ENCODE measurements around the gene CDK13. TPM values are rescaled to one million over a fixed set of nuclear protein-coding genes. Genes with fewer than 3 reads are reported as not detected.
A peak's percentile ranks its signal among the peaks of the same experiment; 100 is the strongest.

The CDK13 gene
- total and polyA plus RNA-seq, 7 donors, result 10.9 to 25.5 (median 21.0) TPM

DNA sequence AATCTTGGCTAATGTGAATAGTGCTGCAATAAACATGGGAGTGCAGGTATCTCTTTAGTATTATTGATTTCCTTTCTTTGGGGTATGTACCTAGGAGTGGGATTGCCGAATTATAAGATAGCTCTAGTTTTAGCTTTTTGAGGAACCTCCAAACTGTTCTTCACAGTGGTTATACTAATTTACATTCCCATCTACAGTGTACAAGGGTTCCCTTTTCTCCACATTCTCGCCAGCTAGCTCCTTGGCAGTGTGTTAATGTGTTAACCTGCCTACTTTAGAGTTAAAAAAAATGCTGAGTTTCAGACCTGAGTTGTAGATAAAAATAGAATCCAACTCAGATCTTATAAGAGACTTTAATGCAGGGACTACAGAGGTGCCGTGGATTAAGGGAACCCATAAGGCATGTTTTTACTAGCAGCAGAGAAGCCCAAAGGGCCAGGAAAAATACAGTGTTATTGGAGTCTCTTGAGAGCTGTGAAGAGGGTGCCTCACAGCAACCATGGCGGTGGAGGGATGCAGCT lies 35.4 kb downstream of the CDK13 start:
- DNase-seq (no peak), ATAC-seq (peak in 2 of 4 donors; percentile 42 to 69)
- Histone ChIP-seq H3K27ac (peak overlapping the region; percentile 44), H3K9me3 (no peaks in the 10 kb centered on the region), H3K27me3 (ENCODE audit: insufficient read depth in 3 of 3, low read length in 2 of 3) (no peaks in the 10 kb centered on the region), H3K4me1 (peaks cover 19% of the 10 kb centered on the region), H3K36me3 (ENCODE audit: insufficient read depth in 1 of 2, low read depth in 1 of 2) (peaks cover 0 to 10% of the 10 kb centered on the region in 2 donors), H3K4me3 (no peak overlapping the region)
- TF ChIP-seq, protein P1, sequence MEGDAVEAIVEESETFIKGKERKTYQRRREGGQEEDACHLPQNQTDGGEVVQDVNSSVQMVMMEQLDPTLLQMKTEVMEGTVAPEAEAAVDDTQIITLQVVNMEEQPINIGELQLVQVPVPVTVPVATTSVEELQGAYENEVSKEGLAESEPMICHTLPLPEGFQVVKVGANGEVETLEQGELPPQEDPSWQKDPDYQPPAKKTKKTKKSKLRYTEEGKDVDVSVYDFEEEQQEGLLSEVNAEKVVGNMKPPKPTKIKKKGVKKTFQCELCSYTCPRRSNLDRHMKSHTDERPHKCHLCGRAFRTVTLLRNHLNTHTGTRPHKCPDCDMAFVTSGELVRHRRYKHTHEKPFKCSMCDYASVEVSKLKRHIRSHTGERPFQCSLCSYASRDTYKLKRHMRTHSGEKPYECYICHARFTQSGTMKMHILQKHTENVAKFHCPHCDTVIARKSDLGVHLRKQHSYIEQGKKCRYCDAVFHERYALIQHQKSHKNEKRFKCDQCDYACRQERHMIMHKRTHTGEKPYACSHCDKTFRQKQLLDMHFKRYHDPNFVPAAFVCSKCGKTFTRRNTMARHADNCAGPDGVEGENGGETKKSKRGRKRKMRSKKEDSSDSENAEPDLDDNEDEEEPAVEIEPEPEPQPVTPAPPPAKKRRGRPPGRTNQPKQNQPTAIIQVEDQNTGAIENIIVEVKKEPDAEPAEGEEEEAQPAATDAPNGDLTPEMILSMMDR (IDR thresholded peaks at IDR 0.05), result no peak
- 76 to 87% (median 76%) methylated on average over 4 of the region's 4 CpGs for WGBS, 3 donors
- intact Hi-C loops (cut with DNase I), result no loop called here

DNA sequence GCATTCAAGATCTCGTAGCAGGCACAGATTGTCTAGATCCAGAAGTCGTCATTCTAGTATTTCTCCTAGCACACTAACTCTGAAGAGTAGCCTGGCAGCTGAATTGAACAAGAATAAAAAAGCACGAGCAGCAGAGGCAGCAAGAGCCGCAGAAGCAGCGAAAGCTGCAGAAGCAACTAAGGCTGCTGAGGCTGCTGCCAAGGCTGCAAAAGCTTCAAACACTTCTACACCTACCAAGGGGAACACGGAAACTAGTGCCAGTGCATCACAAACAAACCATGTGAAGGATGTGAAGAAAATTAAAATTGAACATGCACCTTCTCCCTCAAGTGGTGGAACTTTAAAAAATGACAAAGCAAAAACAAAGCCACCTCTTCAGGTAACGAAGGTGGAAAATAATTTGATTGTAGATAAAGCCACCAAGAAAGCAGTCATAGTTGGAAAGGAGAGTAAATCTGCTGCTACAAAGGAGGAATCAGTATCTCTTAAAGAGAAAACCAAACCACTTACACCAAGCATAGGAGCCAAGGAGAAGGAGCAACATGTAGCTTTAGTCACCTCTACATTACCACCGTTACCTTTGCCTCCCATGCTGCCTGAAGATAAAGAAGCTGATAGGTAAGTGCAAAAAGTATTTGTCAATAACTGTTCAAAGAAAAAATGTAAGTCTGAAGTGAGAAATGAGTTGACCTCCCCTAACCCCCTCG lies 37.7 kb downstream of the CDK13 start:
- DNase-seq, result no peak
- Histone ChIP-seq H3K4me3 (no peak overlapping the region), H3K27ac (no peak overlapping the region), H3K36me3 (ENCODE audit: insufficient read depth in 1 of 2, low read depth in 1 of 2) (peaks cover 0 to 14% of the 10 kb centered on the region in 2 donors), H3K9me3 (no peaks in the 10 kb centered on the region), H3K27me3 (ENCODE audit: insufficient read depth in 3 of 3, low read length in 2 of 3) (no peaks in the 10 kb centered on the region), H3K4me1 (peaks cover 19% of the 10 kb centered on the region)
- WGBS, 3 donors, result 70 to 81% (median 72%) methylated on average over 9 of the region's 9 CpGs
- no peak for ATAC-seq
- intact Hi-C loops (cut with DNase I), result no loop called here
- TF ChIP-seq, protein P1 (IDR thresholded peaks at IDR 0.05), result no peak

- intact Hi-C loops (cut with DNase I), result no loop called here
- no peaks in the 10 kb centered on the region for H3K27me3 ChIP-seq (ENCODE audit: insufficient read depth in 3 of 3, low read length in 2 of 3)
- no peak for ATAC-seq
- WGBS, 3 donors, result 91 to 95% (median 94%) methylated on average over 6 of the region's 6 CpGs
- no peak overlapping the region for H3K27ac ChIP-seq
- TF ChIP-seq, protein P1 (IDR thresholded peaks at IDR 0.05), result no peak
- no peaks in the 10 kb centered on the region for H3K4me1 ChIP-seq
- no peaks in the 10 kb centered on the region for H3K9me3 ChIP-seq
- H3K36me3 ChIP-seq (ENCODE audit: insufficient read depth in 1 of 2, low read depth in 1 of 2), result peaks cover 0 to 25% of the 10 kb centered on the region in 2 donors
- no peak for DNase-seq
- no peak overlapping the region for H3K4me3 ChIP-seq
Observed at GRCh38 chr7:40000734-40001315, 50.8 kb downstream of the CDK13 start.

GRCh38 chr7:40001649-40002048 lies 51.6 kb downstream of the CDK13 start:
- H3K36me3 ChIP-seq (ENCODE audit: insufficient read depth in 1 of 2, low read depth in 1 of 2), result peaks cover 0 to 25% of the 10 kb centered on the region in 2 donors
- intact Hi-C loops (cut with DNase I), result no loop called here
- TF ChIP-seq, protein P1 (IDR thresholded peaks at IDR 0.05), result no peak

More at GRCh38 chr7:40001649-40002048, 51.6 kb downstream of the CDK13 start:
- no peaks in the 10 kb centered on the region for H3K4me1 ChIP-seq
- DNase-seq (no peak), ATAC-seq (no peak)
- H3K27ac ChIP-seq, result no peak overlapping the region
- no peaks in the 10 kb centered on the region for H3K9me3 ChIP-seq
- H3K27me3 ChIP-seq (ENCODE audit: insufficient read depth in 3 of 3, low read length in 2 of 3), result no peaks in the 10 kb centered on the region
- H3K4me3 ChIP-seq, result no peak overlapping the region
- WGBS, 3 donors, result 96 to 97% (median 96%) methylated on average over 3 of the region's 3 CpGs
